IMR-90 (cell line): Measurements from ENCODE around the gene PFKL. TPM values are rescaled to one million over a fixed set of nuclear protein-coding genes. Genes with fewer than 3 reads are reported as not detected.

Experiments
- ATAC-seq: fragments of 200-7000 bp; cut with Tn5 transposase; 2 replicates; pipeline ENCODE4 v1.9.1; 2020; ENCODE audit warnings: low read depth, mild to moderate bottlenecking, moderate library complexity
- BruUV-seq: library from RNA; stranded (reverse); fragments of 400-500 nt; replicated peaks from 2 replicates; lab custom pipeline; 2021; lab: Mats Ljungman, UMichigan
- CTCF ChIA-PET: fragments of 300-600 bp; formaldehyde crosslinking; extraction: SDS; loops from one replicate; lab custom pipeline; 2021; ENCODE audit warnings: antibody characterized with exemption; lab: Yijun Ruan, JAX
- POLR2A ChIA-PET: fragments of 300-600 bp; sonication (Branson Sonifier 250); formaldehyde crosslinking; loops from one replicate; lab custom pipeline; 2022; ENCODE audit warnings: antibody characterized with exemption; ENCODE audit not compliant: unreplicated experiment; lab: Charles Lee
- DNase-seq: peaks from one replicate; pipeline ENCODE4 v3.0.0; 2013
- H2AFZ ChIP-seq: replicated peaks from 2 replicates; pipeline ENCODE3; 2013; ENCODE audit warnings: low read length, mild to moderate bottlenecking; ENCODE audit not compliant: poor library complexity
- H2AK5ac ChIP-seq: 2 replicates; pipeline ENCODE4 v1.6.1; 2013; ENCODE audit warnings: low read depth, low read length, inconsistent platforms
- H2AK9ac ChIP-seq: replicated peaks from 2 replicates; pipeline ENCODE3; 2013; ENCODE audit warnings: mild to moderate bottlenecking, low read depth, low read length, moderate library complexity; ENCODE audit not compliant: poor library complexity
- H2BK120ac ChIP-seq: 2 replicates; pipeline ENCODE4 v1.6.1; 2013; ENCODE audit warnings: low read depth, low read length, inconsistent platforms
- H2BK15ac ChIP-seq: 3 replicates; pipeline ENCODE4 v1.6.1; 2013; ENCODE audit warnings: low read depth, low read length, inconsistent platforms
- H2BK20ac ChIP-seq: 2 replicates; pipeline ENCODE4 v1.6.1; 2013; ENCODE audit warnings: low read depth, mild to moderate bottlenecking, inconsistent platforms, low read length, moderate library complexity
- H2BK5ac ChIP-seq: 2 replicates; pipeline ENCODE4 v1.6.1; 2013; ENCODE audit warnings: mild to moderate bottlenecking, low read depth, low read length, inconsistent platforms; ENCODE audit not compliant: poor library complexity, severe bottlenecking
- H3K14ac ChIP-seq: replicated peaks from 2 replicates; pipeline ENCODE4 v1.6.1; 2013; ENCODE audit warnings: low read depth, low read length, inconsistent platforms
- H3K18ac ChIP-seq: 2 replicates; pipeline ENCODE4 v1.6.1; 2013; ENCODE audit warnings: low read depth, low read length, control low read depth
- H3K23ac ChIP-seq: 2 replicates; pipeline ENCODE4 v1.6.1; 2013; ENCODE audit warnings: low read depth, low read length, inconsistent platforms
- H3K27ac ChIP-seq: 2 replicates; pipeline ENCODE4 v1.5.1; 2013; ENCODE audit warnings: mild to moderate bottlenecking, control low read depth, low read length; ENCODE audit not compliant: insufficient read depth
- H3K27me3 ChIP-seq: 2 replicates; pipeline ENCODE4 v1.6.1; 2013; ENCODE audit warnings: low read length; ENCODE audit not compliant: control insufficient read depth, insufficient read depth
- H3K36me3 ChIP-seq: 2 replicates; pipeline ENCODE4 v1.6.1; 2013; ENCODE audit warnings: low read length, mixed read lengths; ENCODE audit not compliant: control insufficient read depth, insufficient read depth
- H3K4ac ChIP-seq: 2 replicates; pipeline ENCODE4 v1.6.1; 2013; ENCODE audit warnings: low read depth, low read length, inconsistent platforms
- H3K4me1 ChIP-seq: 2 replicates; pipeline ENCODE4 v1.6.1; 2013; ENCODE audit warnings: low read length, mixed read lengths; ENCODE audit not compliant: control insufficient read depth, insufficient read depth
- H3K4me2 ChIP-seq: 2 replicates; pipeline ENCODE4 v1.6.1; 2013; ENCODE audit warnings: low read depth, mild to moderate bottlenecking, control low read depth, low read length, moderate library complexity
- H3K4me3 ChIP-seq: 2 replicates; pipeline ENCODE4 v1.5.1; 2013; ENCODE audit warnings: low read depth, mild to moderate bottlenecking, control low read depth, low read length, moderate library complexity; ENCODE audit not compliant: insufficient read depth
- H3K56ac ChIP-seq: 2 replicates; pipeline ENCODE4 v1.6.1; 2013; ENCODE audit warnings: low read length, inconsistent platforms; ENCODE audit not compliant: insufficient read depth; ENCODE audit errors: extremely low read depth
- H3K79me1 ChIP-seq, 2 experiments: 2 replicates each; pipeline ENCODE4 v1.6.1; 2013; ENCODE audit warnings: low read length in 2 of 2, inconsistent platforms in 1 of 2, low read depth in 1 of 2
- H3K9ac ChIP-seq: 2 replicates; pipeline ENCODE4 v1.6.1; 2013; ENCODE audit warnings: low read depth, low read length, control low read depth
- H3K9me1 ChIP-seq: 2 replicates; pipeline ENCODE4 v1.6.1; 2013; ENCODE audit warnings: low read length, inconsistent platforms; ENCODE audit not compliant: insufficient read depth
- H3K9me3 ChIP-seq: 2 replicates; pipeline ENCODE4 v1.6.1; 2013; ENCODE audit warnings: low read length; ENCODE audit not compliant: control insufficient read depth, insufficient read depth
- H4K20me1 ChIP-seq: 2 replicates; pipeline ENCODE4 v1.6.1; 2013; ENCODE audit warnings: low read length, inconsistent platforms; ENCODE audit not compliant: insufficient read depth
- H4K5ac ChIP-seq: 2 replicates; pipeline ENCODE4 v1.6.1; 2013; ENCODE audit warnings: mild to moderate bottlenecking, low read depth, low read length, control low read depth
- H4K8ac ChIP-seq, 2 experiments: 2 replicates each; pipeline ENCODE4 v1.6.1; 2013; ENCODE audit warnings: low read depth in 2 of 2, low read length in 2 of 2, control low read depth in 1 of 2, inconsistent platforms in 1 of 2
- H4K91ac ChIP-seq: 2 replicates; pipeline ENCODE4 v1.6.1; 2013; ENCODE audit warnings: low read depth, low read length, inconsistent platforms; ENCODE audit not compliant: insufficient read depth
- NFE2L2 ChIP-seq: fragments of 150-350 bp; IDR thresholded peaks from 2 replicates; pipeline ENCODE4 v1.6.1; 2016; ENCODE audit warnings: low read depth, mild to moderate bottlenecking, low read length
- RCOR1 ChIP-seq: IDR thresholded peaks from 2 replicates; pipeline ENCODE4 v1.6.1; 2012; ENCODE audit warnings: mild to moderate bottlenecking, low read length, improper control_type of control experiment; ENCODE audit not compliant: insufficient replicate concordance
- WGBS, 2 experiments: methylation state at CpG; one replicate each; pipeline versions ENCODE4 v1.1.5 to v1.1.7; 2013; ENCODE audit warnings: missing lambda C conversion rate in 2 of 2; ENCODE audit not compliant: insufficient read length in 1 of 2; ENCODE audit errors: extremely low coverage in 2 of 2; 5-methylcytosine and 5-hydroxymethylcytosine counted together
- dilution Hi-C: fragments of 300-500 bp; cut with HindIII; formaldehyde crosslinking; loops from one replicate; pipeline ENCODE4 v1.14.3; 2018; ENCODE audit warnings: low sequenced_read_pairs; ENCODE audit not compliant: unreplicated experiment
- in situ Hi-C: fragments of 300-500 bp; cut with MboI; formaldehyde crosslinking; loops from 3 replicates; pipeline ENCODE4 v1.14.3; 2019; ENCODE audit warnings: low sequenced_read_pairs, inconsistent platforms, mixed read lengths
- intact Hi-C: fragments of 100-400 bp; cut with micrococcal nuclease; formaldehyde crosslinking; loops from 2 replicates; pipeline ENCODE4 v1.10.0; 2022
- polyA plus RNA-seq, 3 experiments: library from polyadenylated mRNA; depleted of rRNA; stranded (reverse); fragments of >200 nt; gene quantifications; 2 replicates each; pipeline ENCODE4 v1.2.3, GENCODE V29; 2012; ENCODE audit warnings: low replicate concordance in 1 of 3
- total RNA-seq: library from RNA; depleted of rRNA; stranded (reverse); fragments of >200 nt; gene quantifications from 2 replicates; pipeline ENCODE4 v1.2.3, GENCODE V29; 2012

The PFKL gene
- total and polyA plus RNA-seq, 2 of the 4 experiments (the other 2 are of a cell fraction) = 103 to 126 TPM

- peaks cover 71% of the 10 kb centered on the region for H3K36me3 ChIP-seq
- H3K9me3 ChIP-seq = no peaks in the 10 kb centered on the region
- H4K5ac ChIP-seq = no peak overlapping the region
- no peak overlapping the region for H2BK15ac ChIP-seq
- peaks cover 7 to 15% of the 10 kb centered on the region in 2 experiments; a peak in 3 of 4 replicates for H3K79me1 ChIP-seq
- DNase-seq (no peak), ATAC-seq (no peak)
- peak overlapping the region; percentile 72 for H2AK9ac ChIP-seq
- CTCF ChIA-PET = no interaction called here
- H3K14ac ChIP-seq = no peak overlapping the region
- H2AFZ ChIP-seq = no peak overlapping the region
- H4K8ac ChIP-seq = no peak overlapping the region
- dilution Hi-C loops (no loop called here), in situ Hi-C loops (no loop called here), intact Hi-C loops (no loop called here)
- H3K4me1 ChIP-seq = no peaks in the 10 kb centered on the region
- H2BK20ac ChIP-seq = no peak overlapping the region
- H3K4ac ChIP-seq = no peak overlapping the region
- H3K4me3 ChIP-seq = no peak overlapping the region
- no peak overlapping the region for H4K91ac ChIP-seq
- TF ChIP-seq NFE2L2 = no peak
- TF ChIP-seq RCOR1 = no peak
- peaks cover 5% of the 10 kb centered on the region; the same call in 1 of the 2 replicates for H3K9me1 ChIP-seq
- no peak overlapping the region for H3K23ac ChIP-seq
- no TSS peak for BruUV-seq
- POLR2A ChIA-PET = no interaction called here
- H3K27ac ChIP-seq = no peak overlapping the region
- no peak overlapping the region for H3K56ac ChIP-seq
- H2AK5ac ChIP-seq = no peak overlapping the region
- 100% methylated on average over 7 of the region's 19 CpGs; no CpG with 5 or more reads in 1 of the 2 experiments for WGBS, 2 experiments
- H3K9ac ChIP-seq = no peak overlapping the region
- no peak overlapping the region for H3K18ac ChIP-seq
- no peak overlapping the region for H2BK120ac ChIP-seq
- H4K20me1 ChIP-seq = peaks cover 21% of the 10 kb centered on the region
- H2BK5ac ChIP-seq = no peak overlapping the region
- no peaks in the 10 kb centered on the region for H3K27me3 ChIP-seq
- no peak overlapping the region for H3K4me2 ChIP-seq
Observed at GRCh38 chr21:44312716-44313115, 12.9 kb downstream of the PFKL start.
